Nephron (organoid): ENCODE results near the gene MYBPH.

ENCODE experiments used
- H3K27ac Mint-ChIP-seq, 3 experiments: 2 replicates each; pipeline ENCODE4 v1.8.0; 2020; ENCODE audit warnings: mixed read lengths in 3 of 3, mild to moderate bottlenecking in 2 of 3, moderate library complexity in 1 of 3
- H3K27me3 Mint-ChIP-seq: 2 replicates; pipeline ENCODE4 v1.8.0; 2021; ENCODE audit warnings: low read depth, mild to moderate bottlenecking, moderate library complexity, mixed read lengths
- H3K36me3 Mint-ChIP-seq: 2 replicates; pipeline ENCODE4 v1.8.0; 2020; ENCODE audit warnings: low read depth, mixed read lengths
- H3K4me1 Mint-ChIP-seq: 2 replicates; pipeline ENCODE4 v1.8.0; 2020; ENCODE audit warnings: mixed read lengths
- H3K4me3 Mint-ChIP-seq, 3 experiments: 2 replicates each; pipeline ENCODE4 v1.8.0; 2020; ENCODE audit warnings: mild to moderate bottlenecking in 3 of 3, mixed read lengths in 3 of 3, moderate library complexity in 2 of 3
- H3K9me3 Mint-ChIP-seq: 2 replicates; pipeline ENCODE4 v1.8.0; 2020; ENCODE audit warnings: mixed read lengths
- TF ChIP-seq, protein P1 (sequence below), 3 experiments: fragments of 200-600 bp; sonication (generic); IDR thresholded peaks; one replicate each; pipeline ENCODE4 v1.5.0; 2021; ENCODE audit warnings: antibody characterized with exemption in 3 of 3; ENCODE audit not compliant: unreplicated experiment in 3 of 3

MYBPH gene

DNA sequence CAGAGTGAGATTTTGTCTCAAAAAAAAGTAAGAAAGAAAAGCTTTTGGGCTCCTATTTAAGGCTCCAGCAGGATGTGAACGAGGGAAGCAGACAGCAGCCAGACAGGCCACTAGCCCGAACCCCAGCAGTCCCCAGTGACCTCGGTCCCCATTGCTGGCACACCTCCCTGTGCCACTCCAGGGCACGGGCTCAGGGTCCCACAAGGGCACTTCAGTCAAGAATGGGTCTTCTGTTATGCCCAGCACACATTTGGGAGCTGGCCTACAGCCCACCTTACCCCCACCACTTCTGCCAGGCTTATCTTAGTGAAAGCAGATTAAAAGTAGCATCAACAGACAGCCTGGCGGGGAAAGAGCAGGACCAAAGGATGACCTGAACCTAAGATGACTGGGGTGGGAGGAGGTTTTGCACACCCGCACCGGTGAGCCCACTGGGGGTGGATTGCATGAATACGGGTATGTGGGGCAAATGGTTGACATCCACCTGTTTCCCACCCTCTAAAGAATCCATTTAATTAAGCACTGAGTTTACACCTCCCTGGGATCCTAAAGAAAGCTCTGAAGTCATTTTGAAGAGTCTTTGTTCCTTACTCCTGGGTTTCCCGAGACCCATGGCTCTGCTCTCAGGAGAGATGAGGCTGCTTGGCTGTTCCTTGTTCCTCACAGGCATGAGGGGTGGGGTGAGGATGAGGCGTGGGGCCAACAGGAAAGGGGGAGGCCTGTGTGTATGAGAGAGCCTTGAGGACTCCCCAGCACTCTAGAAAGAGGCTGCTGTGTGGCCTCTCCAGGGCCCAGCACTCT is 6.2 kb upstream of the MYBPH start:
- Mint-ChIP-seq H3K9me3 (no peaks in the 10 kb centered on the region), H3K27me3 (peaks cover 7% of the 10 kb centered on the region), H3K36me3 (no peaks in the 10 kb centered on the region), H3K27ac (peak overlapping the region in 2 of 3 experiments; percentile 64 to 83), H3K4me1 (peaks cover 44% of the 10 kb centered on the region), H3K4me3 (no peak overlapping the region)
- TF ChIP-seq, protein P1, sequence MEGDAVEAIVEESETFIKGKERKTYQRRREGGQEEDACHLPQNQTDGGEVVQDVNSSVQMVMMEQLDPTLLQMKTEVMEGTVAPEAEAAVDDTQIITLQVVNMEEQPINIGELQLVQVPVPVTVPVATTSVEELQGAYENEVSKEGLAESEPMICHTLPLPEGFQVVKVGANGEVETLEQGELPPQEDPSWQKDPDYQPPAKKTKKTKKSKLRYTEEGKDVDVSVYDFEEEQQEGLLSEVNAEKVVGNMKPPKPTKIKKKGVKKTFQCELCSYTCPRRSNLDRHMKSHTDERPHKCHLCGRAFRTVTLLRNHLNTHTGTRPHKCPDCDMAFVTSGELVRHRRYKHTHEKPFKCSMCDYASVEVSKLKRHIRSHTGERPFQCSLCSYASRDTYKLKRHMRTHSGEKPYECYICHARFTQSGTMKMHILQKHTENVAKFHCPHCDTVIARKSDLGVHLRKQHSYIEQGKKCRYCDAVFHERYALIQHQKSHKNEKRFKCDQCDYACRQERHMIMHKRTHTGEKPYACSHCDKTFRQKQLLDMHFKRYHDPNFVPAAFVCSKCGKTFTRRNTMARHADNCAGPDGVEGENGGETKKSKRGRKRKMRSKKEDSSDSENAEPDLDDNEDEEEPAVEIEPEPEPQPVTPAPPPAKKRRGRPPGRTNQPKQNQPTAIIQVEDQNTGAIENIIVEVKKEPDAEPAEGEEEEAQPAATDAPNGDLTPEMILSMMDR (IDR thresholded peaks at IDR 0.05; ENCODE audit: unreplicated experiment in 3 of 3): no peak

- Mint-ChIP-seq H3K4me1 (peaks cover 46% of the 10 kb centered on the region), H3K27me3 (peaks cover 7% of the 10 kb centered on the region), H3K4me3 (no peak overlapping the region), H3K27ac (no peak overlapping the region), H3K9me3 (no peaks in the 10 kb centered on the region), H3K36me3 (no peaks in the 10 kb centered on the region)
- TF ChIP-seq, protein P1 (IDR thresholded peaks at IDR 0.05; ENCODE audit: unreplicated experiment in 3 of 3): no peak
Measured at GRCh38 chr1:203180611-203181330, 5.1 kb upstream of the MYBPH start.

DNA sequence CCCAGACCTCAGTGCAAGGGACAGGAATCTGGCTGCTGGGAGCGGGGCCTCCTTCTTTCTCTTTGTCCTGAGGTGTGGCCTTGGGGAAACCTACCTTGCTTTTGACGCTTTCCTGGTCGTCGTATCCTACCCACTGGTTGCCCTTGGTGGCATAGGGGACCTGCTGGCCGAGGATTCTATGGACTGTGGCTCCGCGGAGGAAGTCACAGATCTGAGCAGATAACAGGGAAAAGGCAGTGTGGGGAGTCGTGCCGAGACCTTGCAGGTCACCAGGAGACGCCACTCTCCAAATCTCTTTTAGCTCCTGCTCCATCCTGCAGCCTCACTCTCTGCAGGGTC is 4.0 kb upstream of the MYBPH start:
- H3K9me3 Mint-ChIP-seq: no peaks in the 10 kb centered on the region

GRCh38 chr1:203178821-203179666 is 3.4 kb upstream of the MYBPH start:
- Mint-ChIP-seq H3K36me3 (no peaks in the 10 kb centered on the region), H3K4me1 (peaks cover 46% of the 10 kb centered on the region), H3K9me3 (no peaks in the 10 kb centered on the region), H3K27ac (peak overlapping the region in 2 of 3 experiments; percentile 27 to 48), H3K27me3 (peaks cover 11% of the 10 kb centered on the region), H3K4me3 (peak overlapping the region in 2 of 3 experiments; percentile 4 to 53)
- TF ChIP-seq, protein P1 (IDR thresholded peaks at IDR 0.05; ENCODE audit: unreplicated experiment in 3 of 3): no peak

More for the DNA sequence above, 4.0 kb upstream of the MYBPH start:
- no peaks in the 10 kb centered on the region for H3K36me3 Mint-ChIP-seq
- peaks cover 11% of the 10 kb centered on the region for H3K27me3 Mint-ChIP-seq
- TF ChIP-seq, protein P1 (IDR thresholded peaks at IDR 0.05; ENCODE audit: unreplicated experiment in 3 of 3): no peak
- peaks cover 44% of the 10 kb centered on the region for H3K4me1 Mint-ChIP-seq
- H3K27ac Mint-ChIP-seq: no peak overlapping the region
- peak overlapping the region in 1 of 3 experiments; percentile 36 for H3K4me3 Mint-ChIP-seq

- TF ChIP-seq, protein P1 (IDR thresholded peaks at IDR 0.05; ENCODE audit: unreplicated experiment in 3 of 3): no peak
- Mint-ChIP-seq H3K9me3 (no peaks in the 10 kb centered on the region), H3K27me3 (peaks cover 18% of the 10 kb centered on the region), H3K4me3 (peak overlapping the region in 2 of 3 experiments; percentile 28 to 72), H3K4me1 (peaks cover 52% of the 10 kb centered on the region), H3K27ac (peak overlapping the region; percentile 27 to 69 (median 48)), H3K36me3 (no peaks in the 10 kb centered on the region)
Measured at GRCh38 chr1:203178083-203178482, 2.5 kb upstream of the MYBPH start.
